T-cell (primary cell): ENCODE data around the gene ZDHHC24. TPM values are rescaled to one million over a fixed set of nuclear protein-coding genes. Genes with fewer than 3 reads are reported as not detected.

Experiments
- ATAC-seq, 4 experiments: fragments of 200-7000 bp in 3 of 4; fragments of 150-1000 bp in 1 of 4; cut with Tn5 transposase; replicated peaks in 1 of 4; 1 replicate in 3 of 4; 2 replicates in 1 of 4; pipeline ENCODE4 v1.10.0; 2021; ENCODE audit warnings: moderate library complexity in 3 of 4, mild to moderate bottlenecking in 2 of 4, moderate number of reproducible peaks in 1 of 4
- CTCF ChIA-PET, 2 donors: fragments of 300-600 bp; sonication (Branson Sonifier 250); formaldehyde crosslinking; loops; one replicate each; lab custom pipeline; 2022; ENCODE audit warnings: antibody characterized with exemption in 2 of 2; lab: Charles Lee
- POLR2A ChIA-PET, 2 donors: fragments of 300-600 bp; sonication (Branson Sonifier 250); formaldehyde crosslinking; loops; one replicate each; lab custom pipeline; 2022; ENCODE audit warnings: antibody characterized with exemption in 2 of 2; lab: Charles Lee
- DNase-seq, 35 experiments: peaks; one replicate each; pipeline versions ENCODE4 v3.0.0 to v3.0.0-alpha.2; 2013 to 2023
- H3K27ac ChIP-seq: one replicate; pipeline ENCODE4 v1.5.1; 2013; ENCODE audit warnings: low read length
- H3K27me3 ChIP-seq, 2 experiments: replicated peaks in 1 of 2; 1 replicate in 1 of 2; 2 replicates in 1 of 2; pipeline versions ENCODE4 v1.6.1 to v1.7.0; 2013; ENCODE audit warnings: low read length in 1 of 2, mixed read lengths in 1 of 2; ENCODE audit not compliant: control insufficient read depth in 2 of 2, insufficient read depth in 2 of 2; ENCODE audit errors: extremely low read depth in 1 of 2
- H3K36me3 ChIP-seq, 2 donors: 1 replicate in 1 of 2; 2 replicates in 1 of 2; pipeline versions ENCODE4 v1.6.1 to v1.7.0; 2013; ENCODE audit warnings: low read length in 1 of 2; ENCODE audit not compliant: control insufficient read depth in 2 of 2, insufficient read depth in 1 of 2; ENCODE audit errors: extremely low read depth in 1 of 2
- H3K4me1 ChIP-seq, 2 experiments: 1 replicate in 1 of 2; 2 replicates in 1 of 2; pipeline versions ENCODE4 v1.6.1 to v1.7.0; 2013; ENCODE audit warnings: low read length in 2 of 2, mixed read lengths in 1 of 2; ENCODE audit not compliant: insufficient read depth in 2 of 2, control insufficient read depth in 1 of 2; ENCODE audit errors: extremely low read depth in 1 of 2
- H3K4me3 ChIP-seq, 2 donors: 1 replicate in 1 of 2; 2 replicates in 1 of 2; pipeline versions ENCODE4 v1.5.1 to v1.7.0; 2013; ENCODE audit warnings: mild to moderate bottlenecking in 2 of 2, low read length in 1 of 2, moderate library complexity in 1 of 2; ENCODE audit not compliant: control insufficient read depth in 1 of 2; ENCODE audit errors: extremely low read depth in 1 of 2
- H3K9me3 ChIP-seq: 2 replicates; pipeline ENCODE4 v1.7.0; 2013
- H3K27ac Mint-ChIP-seq, 2 donors: one replicate each; pipeline ENCODE4 v1.8.0; 2020 to 2021; ENCODE audit warnings: mild to moderate bottlenecking in 2 of 2, mixed read lengths in 2 of 2
- H3K27me3 Mint-ChIP-seq, 2 donors: one replicate each; pipeline ENCODE4 v1.8.0; 2021 to 2022; ENCODE audit warnings: mixed read lengths in 2 of 2
- H3K36me3 Mint-ChIP-seq: one replicate; pipeline ENCODE4 v1.8.0; 2021; ENCODE audit warnings: mixed read lengths
- H3K4me1 Mint-ChIP-seq, 3 donors: one replicate each; pipeline ENCODE4 v1.8.0; 2020 to 2022; ENCODE audit warnings: mixed read lengths in 3 of 3, mild to moderate bottlenecking in 1 of 3
- H3K4me3 Mint-ChIP-seq, 3 donors: one replicate each; pipeline ENCODE4 v1.8.0; 2020 to 2022; ENCODE audit warnings: mild to moderate bottlenecking in 3 of 3, mixed read lengths in 3 of 3, moderate library complexity in 3 of 3
- H3K9me3 Mint-ChIP-seq, 3 donors: one replicate each; pipeline ENCODE4 v1.8.0; 2020 to 2022; ENCODE audit warnings: mixed read lengths in 3 of 3
- WGBS: methylation state at CpG from one replicate; pipeline ENCODE4 v1.1.5; 2013; ENCODE audit warnings: missing lambda C conversion rate; ENCODE audit not compliant: insufficient coverage; 5-methylcytosine and 5-hydroxymethylcytosine counted together
- total RNA-seq, 35 experiments: library from RNA in 6 of 35; stranded (reverse) in 6 of 35; fragments of 120-200 nt in 1 of 35; gene quantifications; one replicate each; pipeline versions ENCODE4 v1.2.1 to v1.2.4 and lab custom pipeline; 2013 to 2026

The ZDHHC24 gene
- total RNA-seq, 5 donors from 2014 or later (not counting 1 experiment from before 2014, with no cell fraction given), result 17.2 to 25.7 (median 23.5) TPM

DNA sequence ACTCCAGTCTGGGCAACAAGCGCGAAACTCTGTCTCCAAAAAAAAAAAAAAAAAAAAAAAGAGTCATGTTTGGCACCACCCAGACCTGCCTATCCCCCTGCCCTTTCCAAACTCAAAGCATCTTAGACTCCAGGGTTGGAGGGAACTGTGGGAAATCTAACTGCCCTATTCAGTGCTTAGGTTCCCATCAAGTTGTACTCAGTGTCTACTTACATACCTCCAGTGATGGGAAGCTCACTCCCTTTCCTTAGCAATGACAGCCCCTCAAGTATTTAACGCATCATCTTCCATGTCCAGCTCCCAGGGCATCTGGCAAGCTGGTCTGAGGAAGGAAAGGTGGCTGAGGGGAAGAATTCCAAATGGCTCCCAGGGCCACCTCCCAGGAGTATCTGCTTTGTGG lies 3.8 kb upstream of the ZDHHC24 start:
- no peaks in the 10 kb centered on the region for H3K27me3 Mint-ChIP-seq
- DNase-seq, result no peak
- peaks cover 0 to 21% of the 10 kb centered on the region in 2 experiments for H3K4me1 ChIP-seq
- no peaks in the 10 kb centered on the region for H3K36me3 ChIP-seq
- ChIA-PET POLR2A (no interaction called here), CTCF (no interaction called here)
- H3K4me1 Mint-ChIP-seq, result peaks cover 11 to 16% (median 14%) of the 10 kb centered on the region in 3 donors
- H3K27ac Mint-ChIP-seq, result no peak overlapping the region
- no peaks in the 10 kb centered on the region for H3K36me3 Mint-ChIP-seq
- no peak overlapping the region for H3K27ac ChIP-seq
- no peak overlapping the region for H3K4me3 ChIP-seq
- no peak overlapping the region for H3K4me3 Mint-ChIP-seq
- H3K27me3 ChIP-seq, result peaks cover 0 to 7% of the 10 kb centered on the region in 2 experiments
- H3K9me3 ChIP-seq, result no peaks in the 10 kb centered on the region
- no CpG with 5 or more reads among the region's 3 CpGs for WGBS
- ATAC-seq, result no peak
- H3K9me3 Mint-ChIP-seq, result no peaks in the 10 kb centered on the region

DNA sequence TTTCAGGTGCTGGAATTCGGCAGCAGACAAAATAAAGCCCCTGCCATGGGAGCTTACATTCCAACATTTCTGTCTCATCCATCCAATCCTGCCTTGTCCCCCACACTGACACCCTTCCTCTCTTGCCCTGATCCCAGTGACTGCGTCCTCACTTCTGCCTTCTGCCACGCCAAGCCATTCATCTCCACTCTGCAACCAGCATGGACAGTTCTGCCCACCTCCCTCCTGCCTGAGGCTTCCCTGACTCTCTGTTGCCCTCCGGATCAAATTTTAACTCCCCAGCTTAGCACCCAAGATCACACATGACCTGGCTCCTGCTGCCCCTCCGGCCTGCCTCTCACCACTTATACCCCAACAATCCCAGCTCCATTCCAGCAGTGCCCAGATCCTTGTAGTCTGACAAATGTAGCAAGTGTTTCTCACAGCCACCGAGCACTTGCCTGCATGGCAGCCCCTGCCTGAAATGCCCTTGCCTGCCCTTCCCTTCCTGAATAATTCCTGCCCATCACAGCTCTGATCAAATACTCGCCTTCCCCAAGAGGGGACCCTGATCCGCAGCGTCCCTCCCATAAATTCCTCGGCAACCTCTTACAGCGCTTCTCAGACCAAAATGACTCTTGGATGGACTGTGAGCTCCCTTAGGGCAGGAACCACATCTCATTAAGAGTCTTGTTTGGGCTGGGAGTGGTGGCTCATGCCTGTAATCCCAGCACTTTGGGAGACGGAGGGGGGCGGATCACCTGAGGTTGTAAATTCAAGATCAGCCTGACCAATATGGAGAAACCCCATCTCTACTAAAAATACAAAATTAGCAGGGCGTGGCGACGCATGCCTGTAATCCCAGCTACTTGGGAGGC lies 3.2 kb upstream of the ZDHHC24 start:
- Histone ChIP-seq H3K9me3 (no peaks in the 10 kb centered on the region), H3K4me3 (no peak overlapping the region), H3K36me3 (no peaks in the 10 kb centered on the region), H3K4me1 (peaks cover 4 to 28% of the 10 kb centered on the region in 2 experiments), H3K27ac (no peak overlapping the region), H3K27me3 (peaks cover 0 to 4% of the 10 kb centered on the region in 2 experiments)
- POLR2A ChIA-PET, result no interaction called here
- Mint-ChIP-seq H3K27ac (peak overlapping the region in 1 of 2 donors; percentile 12), H3K9me3 (no peaks in the 10 kb centered on the region), H3K36me3 (no peaks in the 10 kb centered on the region), H3K4me1 (peaks cover 16 to 23% (median 19%) of the 10 kb centered on the region in 3 donors), H3K4me3 (peak overlapping the region; percentile 17 to 43 (median 26)), H3K27me3 (no peaks in the 10 kb centered on the region)
- DNase-seq (no peak), ATAC-seq (no peak)
- CTCF ChIA-PET, result interaction anchor here in 1 of 2 donors (0.5 kb wide), 1 partner anchor 895 kb away, joined by 5 read pairs; no protein-coding TSS in a partner anchor
- 79% methylated on average over 14 of the region's 16 CpGs for WGBS

DNA sequence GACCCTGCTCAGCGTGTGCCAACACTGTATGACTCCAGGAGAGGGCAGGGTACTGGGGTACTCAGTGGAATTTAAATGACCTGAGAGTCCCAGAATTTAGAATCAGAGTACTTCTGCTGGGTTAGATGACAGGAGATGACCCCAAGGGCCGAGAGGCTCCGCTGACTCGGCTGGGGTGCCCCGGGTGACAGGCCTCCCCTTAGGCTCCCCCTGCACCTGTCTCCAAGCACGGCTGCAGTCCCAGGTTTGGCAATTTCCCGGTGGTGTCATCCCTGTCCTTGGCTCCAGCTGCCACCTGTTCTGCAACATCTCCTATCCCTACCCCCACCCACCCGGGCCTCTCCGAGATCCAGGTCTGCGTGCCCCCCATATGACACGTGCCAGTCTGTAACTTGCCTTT lies 2.2 kb upstream of the ZDHHC24 start:
- peak overlapping the region in 2 of 3 donors; percentile 21 to 41 for H3K4me3 Mint-ChIP-seq
- H3K36me3 Mint-ChIP-seq, result no peaks in the 10 kb centered on the region
- no peak overlapping the region for H3K27ac Mint-ChIP-seq
- H3K27me3 Mint-ChIP-seq, result no peaks in the 10 kb centered on the region
- peaks cover 8 to 38% of the 10 kb centered on the region in 2 experiments for H3K4me1 ChIP-seq
- peaks cover 0 to 2% of the 10 kb centered on the region in 2 experiments for H3K27me3 ChIP-seq
- H3K36me3 ChIP-seq, result peaks cover 0 to 2% of the 10 kb centered on the region in 2 donors
- H3K27ac ChIP-seq, result no peak overlapping the region
- POLR2A ChIA-PET, result no interaction called here
- peaks cover 25 to 32% (median 28%) of the 10 kb centered on the region in 3 donors for H3K4me1 Mint-ChIP-seq
- ATAC-seq (no peak), DNase-seq (no peak)
- H3K4me3 ChIP-seq, result no peak overlapping the region
- H3K9me3 Mint-ChIP-seq, result no peaks in the 10 kb centered on the region
- 84% methylated on average over 11 of the region's 11 CpGs for WGBS
- no peaks in the 10 kb centered on the region for H3K9me3 ChIP-seq
- CTCF ChIA-PET, result no interaction called here

DNA sequence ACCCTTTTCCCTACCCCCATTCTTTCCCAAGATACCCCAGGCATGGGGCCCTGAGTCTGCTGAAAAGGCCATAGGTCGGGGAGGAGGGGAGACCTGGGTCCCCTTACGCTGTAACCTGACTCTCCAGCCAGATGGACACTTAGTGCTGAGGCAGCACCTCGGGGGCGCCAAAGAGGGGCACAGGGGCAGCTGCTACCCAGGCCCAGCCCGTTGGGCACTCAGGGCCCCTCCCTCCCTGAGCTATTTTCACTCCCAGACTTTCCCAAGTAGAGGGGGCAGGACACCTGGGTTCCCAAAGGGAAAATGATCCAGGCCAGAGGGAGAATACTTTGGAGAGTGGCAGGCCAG lies 1.8 kb upstream of the ZDHHC24 start:
- peaks cover 0 to 6% of the 10 kb centered on the region in 2 donors for H3K36me3 ChIP-seq
- Mint-ChIP-seq H3K27ac (no peak overlapping the region), H3K4me3 (peak overlapping the region in 2 of 3 donors; percentile 21 to 41), H3K36me3 (peaks cover 2% of the 10 kb centered on the region), H3K4me1 (peaks cover 30 to 36% (median 32%) of the 10 kb centered on the region in 3 donors), H3K27me3 (no peaks in the 10 kb centered on the region), H3K9me3 (no peaks in the 10 kb centered on the region)
- H3K4me3 ChIP-seq, result no peak overlapping the region
- peaks cover 0 to 2% of the 10 kb centered on the region in 2 experiments for H3K27me3 ChIP-seq
- ChIA-PET CTCF (no interaction called here), POLR2A (no interaction called here)
- DNase-seq (no peak), ATAC-seq (no peak)
- WGBS, result 73% methylated on average over 3 of the region's 5 CpGs
- H3K4me1 ChIP-seq, result peaks cover 8 to 42% of the 10 kb centered on the region in 2 experiments
- no peak overlapping the region for H3K27ac ChIP-seq
- no peaks in the 10 kb centered on the region for H3K9me3 ChIP-seq

DNA sequence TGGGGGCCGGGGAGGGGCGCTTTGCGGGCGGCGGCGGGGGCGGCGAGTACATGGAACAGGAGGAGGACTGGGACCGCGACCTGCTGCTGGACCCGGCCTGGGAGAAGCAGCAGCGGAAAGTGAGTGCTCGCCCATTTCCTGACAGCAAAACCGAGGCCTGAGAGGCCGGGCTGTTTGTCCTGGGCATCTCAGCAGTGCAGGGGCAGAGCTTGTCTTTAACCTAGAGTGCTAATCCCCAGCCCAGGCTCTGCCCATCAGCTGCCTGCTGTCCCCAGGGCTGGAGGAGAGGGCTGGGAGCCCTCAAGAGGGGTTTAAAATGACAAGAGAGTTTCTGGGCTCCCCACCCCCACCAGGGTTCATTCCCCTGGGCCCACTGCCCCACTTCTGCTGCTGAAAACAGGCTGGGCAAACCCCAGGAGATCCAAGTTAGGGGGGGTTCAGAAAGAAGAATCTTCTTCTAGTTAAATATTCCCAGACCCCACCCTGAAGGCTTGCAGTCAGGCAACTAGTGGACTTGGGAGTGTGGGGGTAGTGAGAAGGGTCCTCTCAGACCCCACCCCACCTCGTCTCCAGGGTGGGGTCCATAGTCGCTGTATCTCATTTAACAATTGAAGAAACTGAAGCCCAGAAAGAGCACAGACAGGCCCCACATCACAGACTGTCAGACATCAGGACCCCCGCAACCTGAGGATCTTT lies 1.3 kb upstream of the ZDHHC24 start:
- Mint-ChIP-seq H3K9me3 (no peaks in the 10 kb centered on the region), H3K27me3 (no peaks in the 10 kb centered on the region), H3K4me1 (peaks cover 35 to 42% (median 38%) of the 10 kb centered on the region in 3 donors), H3K27ac (peak overlapping the region in 1 of 2 donors; percentile 16), H3K36me3 (peaks cover 8% of the 10 kb centered on the region), H3K4me3 (peak overlapping the region; percentile 81 to 85 (median 85))
- H3K27me3 ChIP-seq, result peaks cover 0 to 2% of the 10 kb centered on the region in 2 experiments
- CTCF ChIA-PET, result interaction anchor here in 1 of 2 donors (0.8 kb wide), 1 partner anchor 81 kb away, joined by 3 read pairs; the partner anchor contains the start of gene PELI3
- peaks cover 8 to 42% of the 10 kb centered on the region in 2 experiments for H3K4me1 ChIP-seq
- POLR2A ChIA-PET, result no interaction called here
- no peak overlapping the region for H3K27ac ChIP-seq
- WGBS, result 56% methylated on average over 16 of the region's 18 CpGs
- no peak for ATAC-seq
- no peak for DNase-seq
- peak overlapping the region in 1 of 2 donors; percentile 86 for H3K4me3 ChIP-seq
- H3K36me3 ChIP-seq, result peaks cover 0 to 11% of the 10 kb centered on the region in 2 donors
- no peaks in the 10 kb centered on the region for H3K9me3 ChIP-seq
